CD4-positive, alpha-beta memory T cell (primary cell): ENCODE data around the gene CBARP. TPM values are rescaled to one million over a fixed set of nuclear protein-coding genes. Genes with fewer than 3 reads are reported as not detected.

Experiments
- polyA plus RNA-seq, 2 donors: library from polyadenylated mRNA; unstranded; fragments of 300-500 nt; fragmentation: Illumina TruSeq; gene quantifications; one replicate each; pipeline ENCODE4 v1.2.3, GENCODE V29; 2021
- total RNA-seq, 2 experiments: library from RNA; stranded (reverse); gene quantifications; one replicate each; pipeline ENCODE4 v1.2.3, GENCODE V29; 2021

The CBARP gene
- total and polyA plus RNA-seq, 4 experiments from 2014 or later = not detected

Other genes starting within 250 kb of the CBARP start
- not detected for gene GRIN3B, start 237.6 kb downstream of the CBARP start, total RNA-seq
- not detected for gene GRIN3B, start 237.6 kb downstream of the CBARP start, polyA plus RNA-seq
- gene TMEM259, start 216.9 kb downstream of the CBARP start, total RNA-seq = 100 to 1,000 TPM; 315 to 329 TPM
- 10 to 100 TPM; 40.5 to 75.9 TPM for gene TMEM259, start 216.9 kb downstream of the CBARP start, polyA plus RNA-seq
- not detected for gene RNU6-2, start 216.5 kb downstream of the CBARP start, total RNA-seq
- gene RNU6-2, start 216.5 kb downstream of the CBARP start, polyA plus RNA-seq = not detected
- 100 to 1,000 TPM; 263 to 266 TPM for gene CNN2, start 211.4 kb downstream of the CBARP start, total RNA-seq
- gene CNN2, start 211.4 kb downstream of the CBARP start, polyA plus RNA-seq = 100 to 1,000 TPM; 444 to 632 TPM
- 100 to 1,000 TPM; 313 to 319 TPM for gene ABCA7, start 197.9 kb downstream of the CBARP start, total RNA-seq
- 10 to 100 TPM; 10.7 to 11.2 TPM for gene ABCA7, start 197.9 kb downstream of the CBARP start, polyA plus RNA-seq
- 100 to 1,000 TPM; 834 to 836 TPM for gene ARHGAP45, start 170.8 kb downstream of the CBARP start, total RNA-seq
- 100 to 1,000 TPM; 222 to 501 TPM for gene ARHGAP45, start 170.8 kb downstream of the CBARP start, polyA plus RNA-seq
- gene POLR2E, start 142.6 kb downstream of the CBARP start, total RNA-seq = 10 to 100 TPM; 76.0 to 80.0 TPM
- 100 to 1,000 TPM; 167 to 197 TPM for gene POLR2E, start 142.6 kb downstream of the CBARP start, polyA plus RNA-seq
- 100 to 1,000 TPM; 210 to 220 TPM for gene GPX4, start 134.0 kb downstream of the CBARP start, total RNA-seq
- 100 to 1,000 TPM; 399 to 406 TPM for gene GPX4, start 134.0 kb downstream of the CBARP start, polyA plus RNA-seq
- gene SBNO2, start 63.7 kb downstream of the CBARP start, total RNA-seq = 10 to 100 TPM; 92.6 to 98.6 TPM
- gene SBNO2, start 63.7 kb downstream of the CBARP start, polyA plus RNA-seq = 1 to 10 TPM in 1 of 2 donors, under 1 TPM in 1; 0.37 to 3.5 TPM
- gene STK11, start 32.2 kb downstream of the CBARP start, total RNA-seq = 100 to 1,000 TPM; 112 to 114 TPM
- gene STK11, start 32.2 kb downstream of the CBARP start, polyA plus RNA-seq = 10 to 100 TPM; 11.0 to 43.5 TPM
- 100 to 1,000 TPM; 105 to 108 TPM for gene ATP5F1D, start 3.7 kb upstream of the CBARP start, total RNA-seq
- 100 to 1,000 TPM; 133 to 243 TPM for gene ATP5F1D, start 3.7 kb upstream of the CBARP start, polyA plus RNA-seq
- 10 to 100 TPM; 30.3 to 34.0 TPM for gene MIDN, start 10.6 kb upstream of the CBARP start, total RNA-seq
- gene MIDN, start 10.6 kb upstream of the CBARP start, polyA plus RNA-seq = 1 to 10 TPM in 1 of 2 donors, under 1 TPM in 1; 0.75 to 6.1 TPM
- gene CIRBP, start 31.3 kb upstream of the CBARP start, total RNA-seq = 100 to 1,000 TPM; 574 to 638 TPM
- 100 to 1,000 TPM; 160 to 257 TPM for gene CIRBP, start 31.3 kb upstream of the CBARP start, polyA plus RNA-seq
- gene FAM174C, start 37.5 kb upstream of the CBARP start, total RNA-seq = 10 to 100 TPM; 50.5 to 54.2 TPM
- gene FAM174C, start 37.5 kb upstream of the CBARP start, polyA plus RNA-seq = 100 to 1,000 TPM in 1 of 2 donors, 10 to 100 TPM in 1; 57.2 to 114 TPM
- not detected for gene EFNA2, start 47.9 kb upstream of the CBARP start, total RNA-seq
- not detected for gene EFNA2, start 47.9 kb upstream of the CBARP start, polyA plus RNA-seq
- 10 to 100 TPM; 68.6 to 73.5 TPM for gene NDUFS7, start 145.9 kb upstream of the CBARP start, total RNA-seq
- 100 to 1,000 TPM; 180 to 193 TPM for gene NDUFS7, start 145.9 kb upstream of the CBARP start, polyA plus RNA-seq
- gene GAMT, start 163.5 kb upstream of the CBARP start, total RNA-seq = 10 to 100 TPM; 15.9 to 16.2 TPM
- gene GAMT, start 163.5 kb upstream of the CBARP start, polyA plus RNA-seq = 10 to 100 TPM; 19.3 to 20.3 TPM
- gene DAZAP1, start 169.6 kb upstream of the CBARP start, total RNA-seq = 100 to 1,000 TPM; 143 to 152 TPM
- gene DAZAP1, start 169.6 kb upstream of the CBARP start, polyA plus RNA-seq = 1 to 10 TPM; 2.5 to 9.1 TPM
- gene RPS15, start 200.4 kb upstream of the CBARP start, total RNA-seq = 1,000 to 10,000 TPM; 1,715 to 1,828 TPM
- 1,000 to 10,000 TPM; 2,575 to 2,757 TPM for gene RPS15, start 200.4 kb upstream of the CBARP start, polyA plus RNA-seq
- gene APC2, start 212.1 kb upstream of the CBARP start, total RNA-seq = not detected
- not detected for gene APC2, start 212.1 kb upstream of the CBARP start, polyA plus RNA-seq
- gene C19orf25, start 241.2 kb upstream of the CBARP start, total RNA-seq = 10 to 100 TPM; 68.8 to 79.8 TPM
- gene C19orf25, start 241.2 kb upstream of the CBARP start, polyA plus RNA-seq = 10 to 100 TPM; 41.5 to 48.9 TPM